Embryonic facial prominence (tissue), 1 donor: Measurements from ENCODE around the gene SLIT3.
A peak's percentile ranks its signal among the peaks of the same experiment; 100 is the strongest.

ENCODE experiments used
- DNase-seq: peaks from one replicate; pipeline ENCODE4 v3.0.0-alpha.2; 2016; ENCODE audit errors: extremely low spot score

The SLIT3 gene

DNA sequence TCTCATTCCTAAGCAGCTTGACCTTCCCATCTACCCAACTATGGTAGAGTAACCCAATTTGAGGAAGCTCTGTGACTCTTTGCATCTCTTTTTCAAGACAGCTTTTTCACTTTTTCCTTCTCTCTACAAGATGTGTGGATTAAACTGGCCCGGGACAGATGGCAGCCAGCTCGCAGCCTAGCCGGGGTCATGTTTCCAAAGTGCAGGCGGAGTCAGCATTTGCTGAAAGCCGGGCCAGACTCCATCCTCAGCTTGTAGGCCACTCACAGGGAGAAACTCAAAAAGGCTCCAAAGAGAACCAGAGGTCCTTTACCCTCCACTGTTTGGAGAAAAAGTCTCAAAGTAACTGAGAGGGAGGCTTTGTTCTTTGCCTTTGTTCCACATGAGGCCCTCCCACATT lies 435.0 kb downstream of the SLIT3 start:
- DNase-seq = no peak

- no peak for DNase-seq
Observed at GRCh38 chr5:168863021-168863420, 437.9 kb downstream of the SLIT3 start.

GRCh38 chr5:168860503-168860902 lies 440.4 kb downstream of the SLIT3 start:
- DNase-seq = no peak

- DNase-seq = no peak
Observed at GRCh38 chr5:168860081-168860480, 440.9 kb downstream of the SLIT3 start.

DNA sequence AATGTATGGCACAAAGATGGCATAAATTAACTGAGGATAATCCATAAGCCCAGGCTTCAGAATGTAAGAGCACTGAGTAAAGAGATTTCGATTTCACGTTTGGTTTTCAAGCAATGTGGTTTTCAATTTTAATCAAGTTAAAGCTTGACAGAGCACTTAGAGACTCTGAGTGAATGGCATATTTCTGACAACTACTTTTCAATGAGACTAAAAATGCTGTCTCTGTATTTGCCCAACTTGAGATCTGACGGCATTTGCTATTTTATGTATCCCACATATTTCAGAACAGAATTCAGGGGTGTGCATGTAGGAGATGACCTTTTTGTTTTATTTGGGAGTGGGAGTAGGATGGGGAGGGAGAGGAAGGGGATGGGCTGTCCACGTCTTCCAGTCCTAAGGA lies 441.5 kb downstream of the SLIT3 start:
- no peak for DNase-seq

DNA sequence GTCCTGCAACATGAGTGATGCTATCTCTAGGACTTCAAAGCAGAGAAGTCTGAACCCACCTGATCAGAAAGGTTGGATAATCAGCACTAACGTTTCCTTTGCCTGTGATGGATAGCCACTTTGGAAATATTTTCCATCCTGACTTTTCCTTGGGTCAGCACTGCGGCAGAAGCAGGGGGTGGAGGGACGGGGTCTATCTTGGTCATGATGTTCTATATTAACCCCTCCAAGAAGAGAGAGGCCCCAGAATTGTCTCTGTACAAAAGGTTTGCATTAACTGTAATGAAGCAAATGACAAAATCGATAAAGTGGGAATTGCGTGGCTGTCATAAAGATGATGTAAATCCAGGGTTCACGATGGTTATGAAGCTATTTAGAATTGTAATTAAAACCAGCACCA lies 441.9 kb downstream of the SLIT3 start:
- no peak for DNase-seq

GRCh38 chr5:168858371-168858770 lies 442.6 kb downstream of the SLIT3 start:
- no peak for DNase-seq

DNA sequence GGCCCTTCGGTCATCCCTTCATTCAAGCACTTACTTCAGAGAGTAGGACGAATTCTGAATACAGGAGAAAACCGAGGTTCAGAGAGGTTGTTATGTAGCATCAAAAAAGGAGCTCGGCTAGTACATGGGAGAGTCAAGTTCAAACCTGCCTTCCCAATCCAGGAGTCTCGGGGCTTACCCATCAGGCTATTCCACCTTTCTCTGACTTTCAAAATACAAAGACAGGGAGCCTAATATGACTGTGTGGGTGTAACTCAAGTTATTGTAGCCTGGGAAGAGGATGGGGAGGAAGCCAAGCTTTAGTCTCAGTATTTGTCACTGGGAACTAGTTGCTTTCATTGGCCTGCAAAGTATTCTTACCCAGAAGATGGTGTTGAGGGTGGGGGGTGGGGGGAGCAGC lies 447.0 kb downstream of the SLIT3 start:
- no peak for DNase-seq

GRCh38 chr5:168852329-168852728 lies 448.6 kb downstream of the SLIT3 start:
- DNase-seq = no peak

DNA sequence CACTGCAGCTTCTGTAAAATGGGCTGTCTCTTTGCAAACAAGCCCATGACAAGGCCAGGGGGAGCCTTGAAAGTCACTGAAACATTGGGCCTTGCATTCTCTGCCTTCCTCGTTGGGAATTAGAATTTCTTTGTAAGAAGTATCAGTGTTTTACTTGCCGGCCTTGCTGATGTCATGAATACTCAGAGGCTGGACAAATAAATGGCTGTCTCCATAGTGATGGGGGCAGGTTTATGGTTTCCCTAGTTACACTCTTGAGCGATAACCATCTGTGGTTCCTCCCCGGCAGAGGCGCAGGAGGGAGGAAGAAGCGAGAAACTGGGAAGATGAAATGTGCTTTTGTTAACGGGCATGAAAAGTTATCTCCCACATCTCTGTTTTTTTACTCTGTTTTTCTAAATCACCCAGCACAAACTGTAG lies 449.0 kb downstream of the SLIT3 start:
- peak; percentile 69 for DNase-seq

GRCh38 chr5:168850683-168851082 lies 450.3 kb downstream of the SLIT3 start:
- no peak for DNase-seq

- DNase-seq = no peak
Observed at GRCh38 chr5:168848569-168848968, 452.4 kb downstream of the SLIT3 start.

- no peak for DNase-seq
Observed at GRCh38 chr5:168847511-168848073, 453.3 kb downstream of the SLIT3 start.

GRCh38 chr5:168844922-168845296 lies 456.0 kb downstream of the SLIT3 start:
- no peak for DNase-seq

DNA sequence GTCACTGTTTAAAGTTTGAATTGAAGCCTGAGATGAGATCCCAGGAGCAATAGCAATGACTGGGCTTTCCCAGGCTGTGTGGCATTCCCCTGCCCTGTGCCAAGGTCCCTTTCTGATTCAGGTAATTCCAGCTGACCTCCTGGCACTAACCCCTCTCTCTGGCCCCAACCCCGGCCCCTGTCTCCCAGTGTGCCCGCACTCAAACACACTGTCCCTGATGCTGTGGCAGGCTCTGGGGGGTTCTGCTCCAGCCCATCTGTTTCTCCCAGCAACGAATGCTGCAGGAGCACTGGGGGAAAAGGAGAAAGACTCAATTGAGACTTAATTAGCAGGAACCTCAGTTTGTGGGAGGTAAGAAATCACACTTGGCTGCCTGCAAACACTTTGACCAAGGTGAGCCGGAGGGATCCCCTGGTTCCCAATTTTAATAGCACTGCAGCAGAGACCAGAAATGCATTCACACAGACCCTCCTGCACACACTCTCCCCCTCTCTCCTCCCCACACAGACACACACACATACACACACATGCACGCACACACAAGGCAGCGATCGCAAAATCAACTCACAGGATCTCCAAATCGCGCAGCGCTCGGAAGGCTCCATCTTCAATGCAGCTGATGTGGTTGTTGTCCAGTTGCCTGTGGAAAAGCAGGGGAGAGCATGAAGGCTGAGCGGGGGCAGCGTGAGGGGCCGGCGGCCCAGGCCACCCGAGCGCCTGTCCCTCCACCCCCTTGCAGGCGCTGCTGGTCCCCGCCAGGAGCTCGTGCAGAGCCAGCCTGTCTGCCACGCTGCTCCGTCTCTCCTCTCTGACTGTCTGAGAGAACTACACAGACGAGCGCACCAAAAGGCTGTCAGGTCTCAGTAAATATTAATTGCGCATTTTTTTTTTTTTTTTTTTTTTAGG lies 456.7 kb downstream of the SLIT3 start:
- DNase-seq = no peak

- DNase-seq = no peak
Observed at GRCh38 chr5:168843277-168844015, 457.5 kb downstream of the SLIT3 start.

DNA sequence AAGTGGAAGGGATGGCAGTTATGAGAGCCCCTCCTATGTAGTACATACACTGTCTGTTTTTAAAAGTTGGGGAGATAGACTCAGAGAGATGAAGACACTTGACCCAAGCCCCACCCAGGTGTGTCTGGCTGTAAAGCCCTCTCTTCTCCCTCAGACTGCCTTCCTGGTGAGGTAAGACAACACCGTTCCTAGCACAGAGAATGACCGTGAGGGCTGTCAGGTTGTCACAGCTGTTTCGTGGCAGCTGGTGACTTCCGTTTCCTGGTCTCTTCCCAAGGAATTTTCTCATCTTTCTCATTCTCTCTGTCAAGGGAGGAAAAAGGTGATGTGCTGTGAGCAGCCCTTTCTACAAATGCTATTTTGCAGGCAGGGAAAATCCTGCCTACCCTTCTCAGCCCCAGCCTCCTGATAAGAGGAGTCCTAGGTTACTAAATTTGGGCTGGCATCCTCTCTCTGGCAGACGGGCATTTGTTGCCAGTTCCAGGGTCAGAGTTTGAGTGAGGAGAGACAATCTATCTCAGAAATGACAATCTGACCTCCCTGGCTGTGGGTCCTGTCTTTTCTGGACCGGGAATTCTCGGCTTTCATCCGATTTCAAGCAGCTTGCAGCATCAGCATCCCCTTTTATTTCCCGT lies 458.3 kb downstream of the SLIT3 start:
- DNase-seq = no peak

DNA sequence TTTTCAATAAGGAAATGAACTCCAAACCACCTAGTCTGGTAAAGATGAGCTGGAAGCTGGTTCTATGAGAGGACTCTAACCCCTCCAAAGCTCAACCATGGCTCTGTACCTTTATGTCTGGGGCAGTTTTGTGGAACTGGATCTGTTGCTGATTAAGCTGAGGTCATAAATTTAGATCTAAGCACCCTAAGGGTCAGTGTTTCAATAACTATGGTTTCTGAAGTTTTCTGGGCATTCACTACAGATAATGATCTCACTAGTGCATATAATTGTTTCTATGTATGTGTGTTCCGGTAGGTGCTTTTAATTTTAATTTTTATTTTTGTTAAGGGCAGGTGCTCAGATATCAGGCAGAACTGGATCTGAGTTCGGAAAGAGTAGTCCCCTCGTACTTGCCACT lies 463.1 kb downstream of the SLIT3 start:
- DNase-seq = no peak

DNA sequence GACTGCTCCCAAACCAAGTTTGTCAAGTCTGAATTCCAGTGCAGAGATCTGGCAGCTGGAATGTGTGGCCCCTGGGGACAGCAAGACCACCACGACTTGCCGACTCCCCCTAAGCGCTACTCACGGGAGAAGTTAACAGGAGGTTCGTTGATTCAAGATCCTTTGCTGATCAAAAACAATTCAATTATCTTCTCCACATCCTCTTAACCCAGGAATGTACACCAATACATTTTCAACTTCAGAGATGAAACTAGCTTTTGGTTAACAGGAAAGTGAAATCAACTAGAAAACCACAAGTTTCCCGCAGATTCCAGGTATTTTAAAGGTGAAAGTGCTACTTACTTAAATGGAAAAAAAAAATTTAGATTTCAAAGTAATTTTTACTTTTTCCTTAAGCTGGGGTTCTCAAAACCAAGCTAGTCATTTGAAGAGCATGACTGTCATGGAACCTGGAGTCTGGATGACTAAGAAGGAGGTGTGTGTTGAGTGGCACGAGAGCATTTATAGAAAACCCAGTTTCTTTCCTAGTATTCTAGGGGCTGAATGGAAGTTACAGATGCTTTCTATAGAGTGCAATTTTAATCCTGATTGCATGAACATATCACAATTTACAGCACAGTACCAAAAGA lies 464.2 kb downstream of the SLIT3 start:
- no peak for DNase-seq

DNA sequence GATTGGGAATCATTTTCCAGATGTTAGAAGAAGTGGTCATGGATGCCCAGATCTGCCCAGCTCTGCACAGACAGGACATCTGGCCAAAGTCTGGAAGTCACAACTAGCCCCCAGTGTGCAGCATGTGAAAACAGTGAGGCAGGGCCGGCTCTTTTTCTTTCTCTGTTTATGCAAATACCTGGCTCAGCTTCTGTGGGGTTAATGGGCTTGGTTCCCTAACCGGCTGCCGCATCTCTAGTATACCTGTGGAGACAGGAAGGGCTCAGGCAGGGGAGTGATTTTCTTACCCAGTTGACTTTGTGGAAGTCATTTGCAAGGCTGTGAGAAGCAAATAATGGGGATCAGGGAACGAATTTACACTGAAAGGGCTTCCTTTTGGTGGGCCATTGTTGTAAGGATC lies 467.0 kb downstream of the SLIT3 start:
- no peak for DNase-seq

DNA sequence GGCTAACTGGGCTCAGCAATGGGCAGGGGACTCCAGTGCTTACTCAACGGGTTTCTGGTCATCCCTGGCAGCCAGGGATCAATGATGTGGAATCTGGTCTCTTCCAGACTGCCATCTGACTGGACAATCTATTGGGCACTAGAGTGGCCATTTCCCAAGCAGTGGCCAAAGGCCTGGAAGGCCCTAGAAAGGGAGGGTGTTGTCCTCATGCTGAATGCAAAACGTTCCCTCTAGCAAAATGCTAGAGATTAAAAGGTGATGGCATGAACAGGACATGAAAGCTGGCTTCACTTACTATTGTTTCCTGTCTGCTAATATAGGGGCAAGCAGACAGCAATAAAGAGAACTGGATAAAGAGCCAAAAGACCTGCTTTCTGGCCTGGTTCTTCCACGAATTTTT lies 467.6 kb downstream of the SLIT3 start:
- DNase-seq = no peak

DNA sequence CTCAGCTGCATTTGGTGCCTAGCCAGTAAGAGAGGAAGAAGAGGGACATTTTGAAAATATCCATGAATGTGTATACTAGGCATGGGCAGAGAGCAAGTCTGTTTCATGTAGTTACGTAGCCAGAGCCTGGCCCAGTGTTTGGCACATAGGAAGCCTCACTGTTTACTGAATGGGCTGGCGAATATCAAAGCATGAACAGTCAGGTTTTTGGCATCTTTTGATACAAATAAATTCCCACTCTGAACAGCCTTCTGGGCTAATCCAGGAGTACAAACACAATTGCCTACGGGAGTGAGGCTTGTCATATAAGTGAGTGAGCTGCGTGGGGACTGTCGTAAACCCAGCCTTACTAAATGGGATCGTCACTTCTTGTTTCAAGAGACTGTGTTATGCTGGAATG lies 468.6 kb downstream of the SLIT3 start:
- no peak for DNase-seq
